ENCODE results near the gene PHLDB3. TPM values are rescaled to one million over a fixed set of nuclear protein-coding genes. Genes with fewer than 3 reads are reported as not detected.
"Not testable (repeated sequence)": the region's sequence is repeated elsewhere in the genome, so short reads cannot be mapped to it uniquely, and the experiment has no call there.

PHLDB3 gene
- total RNA-seq, 2 experiments from 2014 or later, result 14.7 to 17.8 TPM

- peaks cover 21% of the 10 kb centered on the region for H3K4me1 Mint-ChIP-seq
- DNase-seq; POLR2A ChIA-PET; H3K36me3 Mint-ChIP-seq (ENCODE audit: low read depth); H3K9me3 Mint-ChIP-seq (ENCODE audit: low read depth); ATAC-seq; H3K27me3 Mint-ChIP-seq; H3K27ac Mint-ChIP-seq; H3K4me3 Mint-ChIP-seq: not testable (repeated sequence)
- intact Hi-C loops (cut with DNase I, micrococcal nuclease), result loop anchor here in 1 of 2 experiments (10.0 kb wide), 1 partner anchor 371 kb away; no protein-coding TSS in a partner anchor
- CTCF ChIA-PET, result interaction anchor here (5.2 to 6.6 kb wide), 2 partner anchors 9 to 75 kb away, joined by 82 to 184 read pairs; no protein-coding TSS in a partner anchor
Observed at GRCh38 chr19:43444091-43444490, 60.5 kb downstream of the PHLDB3 start.

GRCh38 chr19:43441716-43442115, 62.8 kb downstream of the PHLDB3 start:
- H3K27me3 Mint-ChIP-seq, result no peaks in the 10 kb centered on the region
- peaks cover 33% of the 10 kb centered on the region for H3K4me1 Mint-ChIP-seq
- CTCF ChIA-PET, result interaction anchor here (0.7 to 1.4 kb wide), 2 partner anchors 8 to 9 kb away, joined by 3 to 5 read pairs; no protein-coding TSS in a partner anchor
- no peak for DNase-seq
- H3K27ac Mint-ChIP-seq, result peak overlapping the region; percentile 33
- H3K4me3 Mint-ChIP-seq, result no peak overlapping the region
- H3K9me3 Mint-ChIP-seq (ENCODE audit: low read depth), result peaks cover 2% of the 10 kb centered on the region
- ATAC-seq, result no peak
- intact Hi-C loops (cut with DNase I, micrococcal nuclease), result loop anchor here in 1 of 2 experiments (10.0 kb wide), 1 partner anchor 373 kb away; no protein-coding TSS in a partner anchor
- POLR2A ChIA-PET, result no interaction called here
- peaks cover 2% of the 10 kb centered on the region for H3K36me3 Mint-ChIP-seq (ENCODE audit: low read depth)

- CTCF ChIA-PET, result interaction anchor here (0.7 to 9.7 kb wide), 10 partner anchors 7 to 1275 kb away, joined by 3 to 82 read pairs (median 4); no protein-coding TSS in a partner anchor
- DNase-seq (no peak), ATAC-seq (no peak)
- intact Hi-C loops (cut with DNase I, micrococcal nuclease), result loop anchor here in 1 of 2 experiments (10.0 kb wide), 2 partner anchors 345 to 375 kb away; partner anchors contain the start of gene KCNN4
- Mint-ChIP-seq H3K27ac (peak overlapping the region; percentile 51), H3K4me3 (no peak overlapping the region), H3K36me3 (ENCODE audit: low read depth) (peaks cover 2% of the 10 kb centered on the region), H3K27me3 (no peaks in the 10 kb centered on the region), H3K9me3 (ENCODE audit: low read depth) (peaks cover 2% of the 10 kb centered on the region), H3K4me1 (peaks cover 42% of the 10 kb centered on the region)
- POLR2A ChIA-PET, result interaction anchor here (0.6 kb wide), 1 partner anchor 37 kb away, joined by 3 read pairs; no protein-coding TSS in a partner anchor
Observed at GRCh38 chr19:43439709-43440063, 64.9 kb downstream of the PHLDB3 start.

DNA sequence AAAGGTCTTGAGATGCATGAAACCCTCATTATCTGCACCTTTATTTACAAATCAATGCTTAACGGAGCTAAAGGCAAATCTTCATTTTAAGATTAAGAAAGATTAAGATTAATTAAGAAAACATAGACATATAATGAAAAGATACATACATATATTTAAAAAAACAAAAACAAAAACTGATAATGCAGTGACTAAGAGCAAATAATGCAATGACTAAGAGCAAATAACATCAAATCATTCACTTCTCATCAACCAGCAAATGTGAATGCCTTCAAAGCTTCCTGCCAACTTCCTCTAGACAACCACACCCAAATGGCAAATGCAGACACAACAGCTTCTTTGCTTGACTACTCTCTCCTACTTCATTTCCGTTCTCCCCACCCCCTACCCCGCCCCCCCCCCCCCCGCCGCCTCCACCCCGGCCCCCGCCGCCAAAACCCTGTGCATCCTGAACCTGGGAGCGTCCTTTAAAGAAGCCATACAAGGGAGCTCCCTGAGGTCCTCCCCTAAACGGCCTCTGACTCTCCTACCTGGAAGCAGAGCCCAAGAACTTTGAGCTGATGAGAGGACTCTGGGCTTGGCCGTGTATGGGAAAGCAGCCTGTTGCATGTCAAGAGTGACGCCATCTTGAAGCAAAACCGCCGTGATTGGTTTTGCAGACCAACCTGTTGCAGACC, 65.4 kb downstream of the PHLDB3 start:
- ChIA-PET POLR2A (interaction anchor here (0.6 kb wide), 1 partner anchor 37 kb away, joined by 3 read pairs; no protein-coding TSS in a partner anchor), CTCF (interaction anchor here (0.6 to 9.7 kb wide), 17 partner anchors 8 to 1276 kb away, joined by 3 to 82 read pairs (median 4); partner anchors contain the start of gene IRGQ)
- Mint-ChIP-seq H3K27ac (peak overlapping the region; percentile 78), H3K4me3 (no peak overlapping the region), H3K4me1 (peaks cover 42% of the 10 kb centered on the region), H3K9me3 (ENCODE audit: low read depth) (peaks cover 2% of the 10 kb centered on the region), H3K27me3 (no peaks in the 10 kb centered on the region), H3K36me3 (ENCODE audit: low read depth) (peaks cover 2% of the 10 kb centered on the region)
- peak; percentile 39 for DNase-seq
- intact Hi-C loops (cut with DNase I, micrococcal nuclease), result loop anchor here in 1 of 2 experiments (10.0 kb wide), 1 partner anchor 346 kb away; the partner anchor contains the start of gene KCNN4
- peak; percentile 88 for ATAC-seq

DNA sequence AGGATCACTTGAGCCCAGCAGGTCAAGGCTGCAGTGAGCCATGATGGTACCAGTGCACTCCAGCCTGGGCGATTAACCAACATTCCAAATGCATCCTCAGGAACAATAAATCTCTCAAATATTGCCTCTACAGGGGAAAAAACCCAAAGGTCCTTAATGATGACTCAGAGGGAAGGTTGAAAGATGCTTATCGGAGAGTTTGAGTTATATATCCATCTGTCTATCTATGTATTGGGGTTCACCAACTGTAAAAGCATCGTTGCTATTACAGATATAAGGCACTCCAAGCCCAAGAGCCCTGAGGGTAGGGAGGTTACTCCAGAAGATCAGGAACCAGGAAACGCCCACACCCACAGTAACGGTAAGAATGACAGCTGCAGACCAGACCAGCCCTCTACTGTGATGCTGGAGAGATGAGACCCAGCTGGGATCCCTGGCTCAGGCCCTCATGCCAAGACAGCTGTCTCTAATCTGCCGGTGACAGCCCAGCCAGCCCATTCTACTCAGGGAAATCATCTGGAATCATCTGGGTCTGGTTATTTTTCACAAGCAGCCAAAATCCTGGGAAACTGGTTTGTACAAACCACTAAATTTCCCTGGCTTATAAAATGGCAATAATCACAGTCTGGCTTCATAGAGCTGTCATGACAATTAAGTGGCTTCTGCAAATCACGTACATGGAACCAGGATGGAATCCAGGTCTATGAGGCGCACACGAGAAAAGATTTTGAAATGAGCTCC, 66.1 kb downstream of the PHLDB3 start:
- no peaks in the 10 kb centered on the region for H3K27me3 Mint-ChIP-seq
- peaks cover 2% of the 10 kb centered on the region for H3K36me3 Mint-ChIP-seq (ENCODE audit: low read depth)
- DNase-seq (peak; percentile 49), ATAC-seq (no peak)
- intact Hi-C loops (cut with DNase I, micrococcal nuclease), result loop anchor here in 1 of 2 experiments (10.0 kb wide), 1 partner anchor 346 kb away; the partner anchor contains the start of gene KCNN4
- H3K4me3 Mint-ChIP-seq, result no peak overlapping the region
- H3K27ac Mint-ChIP-seq, result peak overlapping the region; percentile 78
- ChIA-PET POLR2A (no interaction called here), CTCF (interaction anchor here (0.6 to 9.7 kb wide), 14 partner anchors 8 to 898 kb away, joined by 3 to 82 read pairs (median 4); partner anchors contain the start of gene IRGQ)
- H3K9me3 Mint-ChIP-seq (ENCODE audit: low read depth), result peaks cover 2% of the 10 kb centered on the region
- H3K4me1 Mint-ChIP-seq, result peaks cover 40% of the 10 kb centered on the region

GRCh38 chr19:43437712-43438111, 66.8 kb downstream of the PHLDB3 start:
- intact Hi-C loops (cut with DNase I, micrococcal nuclease), result loop anchor here in 1 of 2 experiments (10.0 kb wide), 1 partner anchor 347 kb away; the partner anchor contains the start of gene KCNN4
- no peak for ATAC-seq
- ChIA-PET CTCF (interaction anchor here (3.5 to 9.7 kb wide), 2 partner anchors 9 to 82 kb away, joined by 24 to 82 read pairs; no protein-coding TSS in a partner anchor), POLR2A (no interaction called here)
- Mint-ChIP-seq H3K36me3 (ENCODE audit: low read depth) (peaks cover 2% of the 10 kb centered on the region), H3K27me3 (no peaks in the 10 kb centered on the region), H3K27ac (peak overlapping the region; percentile 47), H3K4me3 (no peak overlapping the region), H3K9me3 (ENCODE audit: low read depth) (peaks cover 2% of the 10 kb centered on the region), H3K4me1 (peaks cover 44% of the 10 kb centered on the region)
- DNase-seq, result no peak

DNA sequence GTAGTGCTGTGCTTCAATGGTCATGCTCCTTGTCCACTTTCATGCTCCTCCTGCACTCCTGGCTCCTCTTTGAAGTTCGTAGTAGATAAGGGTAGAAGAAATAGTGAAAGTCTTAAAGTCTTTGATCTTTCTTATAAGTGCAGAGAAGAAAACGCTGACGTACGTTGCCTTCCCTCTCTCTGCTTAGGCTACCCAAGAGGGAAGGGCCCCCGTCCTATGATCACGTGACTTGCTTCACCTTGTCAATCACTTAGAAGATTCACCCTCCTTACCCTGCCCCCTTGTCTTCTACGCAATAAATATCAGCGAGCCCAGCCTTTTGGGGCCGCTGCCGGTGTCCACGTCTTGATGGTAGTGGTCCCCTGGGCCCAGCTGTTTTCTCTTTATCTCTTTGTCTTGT, 67.3 kb downstream of the PHLDB3 start:
- peak; percentile 40 for DNase-seq
- H3K4me3 Mint-ChIP-seq; H3K36me3 Mint-ChIP-seq (ENCODE audit: low read depth); POLR2A ChIA-PET; H3K27me3 Mint-ChIP-seq; H3K9me3 Mint-ChIP-seq (ENCODE audit: low read depth); ATAC-seq: not testable (repeated sequence)
- intact Hi-C loops (cut with DNase I, micrococcal nuclease), result loop anchor here in 1 of 2 experiments (10.0 kb wide), 1 partner anchor 348 kb away; the partner anchor contains the start of gene KCNN4
- peak overlapping the region; percentile 47 for H3K27ac Mint-ChIP-seq
- peaks cover 45% of the 10 kb centered on the region for H3K4me1 Mint-ChIP-seq
- CTCF ChIA-PET, result interaction anchor here (3.5 to 9.7 kb wide), 2 partner anchors 10 to 83 kb away, joined by 24 to 82 read pairs; no protein-coding TSS in a partner anchor

GRCh38 chr19:43435775-43436174, 68.8 kb downstream of the PHLDB3 start:
- Mint-ChIP-seq H3K4me3 (no peak overlapping the region), H3K9me3 (ENCODE audit: low read depth) (peaks cover 2% of the 10 kb centered on the region), H3K4me1 (peaks cover 48% of the 10 kb centered on the region), H3K27ac (no peak overlapping the region), H3K36me3 (ENCODE audit: low read depth) (peaks cover 2% of the 10 kb centered on the region), H3K27me3 (no peaks in the 10 kb centered on the region)
- no peak for DNase-seq
- ATAC-seq, result no peak
- ChIA-PET CTCF (interaction anchor here (0.7 to 9.7 kb wide), 6 partner anchors 11 to 193 kb away, joined by 3 to 82 read pairs (median 4); no protein-coding TSS in a partner anchor), POLR2A (interaction anchor here (0.7 kb wide), 1 partner anchor 329 kb away, joined by 4 read pairs; no protein-coding TSS in a partner anchor)
- intact Hi-C loops (cut with DNase I, micrococcal nuclease), result loop anchor here in 1 of 2 experiments (10.0 kb wide), 1 partner anchor 349 kb away; the partner anchor contains the start of gene KCNN4

- ATAC-seq (no peak), DNase-seq (no peak)
- Mint-ChIP-seq H3K4me1 (peaks cover 45% of the 10 kb centered on the region), H3K36me3 (ENCODE audit: low read depth) (no peaks in the 10 kb centered on the region), H3K27me3 (no peaks in the 10 kb centered on the region), H3K4me3 (no peak overlapping the region), H3K27ac (no peak overlapping the region), H3K9me3 (ENCODE audit: low read depth) (no peaks in the 10 kb centered on the region)
- CTCF ChIA-PET, result interaction anchor here (0.6 to 9.7 kb wide), 4 partner anchors 8 to 378 kb away, joined by 3 to 82 read pairs (median 24); no protein-coding TSS in a partner anchor
- intact Hi-C loops (cut with DNase I, micrococcal nuclease), result loop anchor here (1.0 to 10.0 kb wide), 2 partner anchors 86 to 351 kb away; partner anchors contain the start of gene KCNN4 (in 1 of the 2)
- POLR2A ChIA-PET, result no interaction called here
Observed at GRCh38 chr19:43433689-43434088, 70.9 kb downstream of the PHLDB3 start.

GRCh38 chr19:43433358-43433673, 71.2 kb downstream of the PHLDB3 start:
- ATAC-seq (no peak), DNase-seq (no peak)
- ChIA-PET CTCF (interaction anchor here (1.0 to 9.7 kb wide), 6 partner anchors 13 to 91 kb away, joined by 4 to 82 read pairs (median 6); no protein-coding TSS in a partner anchor), POLR2A (no interaction called here)
- H3K4me1 Mint-ChIP-seq, result peaks cover 42% of the 10 kb centered on the region
- no peaks in the 10 kb centered on the region for H3K9me3 Mint-ChIP-seq (ENCODE audit: low read depth)
- no peak overlapping the region for H3K27ac Mint-ChIP-seq
- intact Hi-C loops (cut with DNase I, micrococcal nuclease), result loop anchor here (1.0 to 10.0 kb wide), 2 partner anchors 86 to 351 kb away; partner anchors contain the start of gene KCNN4 (in 1 of the 2)
- H3K27me3 Mint-ChIP-seq, result no peaks in the 10 kb centered on the region
- no peaks in the 10 kb centered on the region for H3K36me3 Mint-ChIP-seq (ENCODE audit: low read depth)
- no peak overlapping the region for H3K4me3 Mint-ChIP-seq

All from activated CD4-positive, alpha-beta T cell treated with anti-CD3 and anti-CD28 coated beads for 36 hours (primary cell).